Measurements from ENCODE around the gene SMYD3.

GRCh38 chr1:245810181-245810769 is 696.8 kb downstream of the SMYD3 start:
- TF ChIP-seq CTCF (IDR thresholded peaks at IDR 0.05; ENCODE audit: borderline replicate concordance, extremely low read depth, low read length, poor library complexity, severe bottlenecking) (no peak), EZH2 (IDR thresholded peaks at IDR 0.05; ENCODE audit: borderline replicate concordance, low read depth, low read length, severe bottlenecking) (no peak)

Data from DND-41 (cell line).